ENCODE measurements around the gene RIPK3. TPM values are rescaled to one million over a fixed set of nuclear protein-coding genes. Genes with fewer than 3 reads are reported as not detected.

Gene RIPK3
- total and polyA plus RNA-seq, 2 donors from 2014 or later, result 5.1 to 19.5 TPM

DNA sequence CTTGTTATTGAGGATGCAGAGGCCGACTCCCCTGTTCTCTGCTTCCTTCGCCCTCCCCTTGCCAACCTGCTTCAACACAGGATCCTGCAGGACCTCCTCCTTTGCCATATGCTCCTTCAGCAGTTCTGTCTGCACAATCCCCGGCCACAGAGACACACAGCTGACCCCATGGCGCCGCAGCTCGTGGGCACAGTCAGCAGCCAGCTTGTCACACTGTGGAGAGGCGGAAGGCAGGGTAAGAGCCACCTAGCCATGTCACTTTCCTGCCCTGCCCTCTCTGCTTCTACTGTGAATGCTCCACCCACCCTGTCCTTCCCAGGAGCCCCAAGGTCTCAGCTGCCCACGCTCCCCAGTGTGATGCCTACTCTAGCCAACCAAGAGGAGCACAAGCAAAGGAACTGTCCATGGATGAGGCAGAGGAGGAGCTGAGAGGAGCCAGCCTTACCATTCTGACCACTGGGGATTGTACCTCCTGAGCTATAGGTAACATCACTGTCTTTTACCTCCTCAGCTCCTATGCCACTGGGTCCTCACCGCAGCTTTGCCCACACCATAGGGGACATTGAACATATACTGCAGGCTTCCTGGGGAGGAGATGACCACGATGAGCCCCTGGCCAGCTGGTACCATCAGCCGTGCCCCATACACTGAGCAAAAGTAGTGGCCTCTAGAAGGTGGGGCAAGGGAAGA, 47.5 kb downstream of the RIPK3 start:
- Histone ChIP-seq H3K36me3 (ENCODE audit: control insufficient read depth in 2 of 3, insufficient read depth in 3 of 3, low read length in 3 of 3) (peaks cover 6 to 36% (median 29%) of the 10 kb centered on the region in 3 donors), H3K27me3 (ENCODE audit: control insufficient read depth, insufficient read depth, low read length) (no peaks in the 10 kb centered on the region), H3K9me3 (ENCODE audit: control insufficient read depth in 2 of 3, insufficient read depth in 1 of 3, low read length in 3 of 3) (no peaks in the 10 kb centered on the region), H3K27ac (ENCODE audit: low read depth in 2 of 2, low read length in 2 of 2) (no peak overlapping the region), H3K4me3 (ENCODE audit: low read length in 3 of 3) (no peak overlapping the region), H3K9ac (ENCODE audit: low read length in 3 of 3) (no peak overlapping the region), H3K4me1 (ENCODE audit: control insufficient read depth in 2 of 3, insufficient read depth in 2 of 3, low read depth in 1 of 3, low read length in 3 of 3) (peaks cover 0 to 4% (median 0%) of the 10 kb centered on the region in 3 donors)
- intact Hi-C loops (cut with DNase I), result no loop called here
- TF ChIP-seq CTCF (IDR thresholded peaks at IDR 0.05; ENCODE audit: borderline replicate concordance, extremely low read depth, insufficient read depth), result no peak
- no peak for DNase-seq
- no peak for FAIRE-seq

DNA sequence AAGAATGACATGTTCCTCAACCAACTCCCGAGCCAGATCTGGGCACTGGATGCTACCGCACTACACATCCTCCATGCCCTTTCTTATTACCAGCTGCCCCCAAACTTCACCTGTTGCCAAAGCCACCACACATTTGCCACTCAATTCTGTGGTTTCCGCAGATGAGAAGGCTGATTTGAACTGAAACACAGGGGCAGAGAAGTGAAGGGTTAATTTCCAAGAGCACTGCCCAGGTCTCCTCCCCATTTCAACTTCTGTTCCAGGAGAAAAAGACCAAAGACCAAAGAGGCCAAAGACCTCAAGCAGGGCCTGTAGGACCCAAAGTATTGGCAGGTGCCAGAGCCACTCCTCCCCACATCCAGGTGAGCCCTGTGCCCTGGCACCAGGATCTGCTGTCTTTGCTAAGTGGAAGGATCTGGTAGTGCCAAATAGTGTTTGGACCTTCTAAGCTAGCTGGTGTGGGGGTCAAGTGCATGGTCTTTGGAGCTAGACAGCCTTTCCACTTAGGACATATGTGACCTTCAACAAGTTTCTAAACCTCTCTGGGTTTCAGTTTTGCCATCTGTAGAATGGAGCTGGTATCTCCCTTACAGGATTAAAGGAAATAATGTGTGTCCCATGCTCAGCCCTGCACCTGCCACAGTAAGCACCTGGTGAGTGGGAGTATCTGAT, 48.2 kb downstream of the RIPK3 start:
- peaks cover 0 to under 1% (median 0%) of the 10 kb centered on the region in 3 donors for H3K4me1 ChIP-seq (ENCODE audit: control insufficient read depth in 2 of 3, insufficient read depth in 2 of 3, low read depth in 1 of 3, low read length in 3 of 3)
- no peaks in the 10 kb centered on the region for H3K27me3 ChIP-seq (ENCODE audit: control insufficient read depth, insufficient read depth, low read length)
- H3K27ac ChIP-seq (ENCODE audit: low read depth in 2 of 2, low read length in 2 of 2), result no peak overlapping the region
- H3K9me3 ChIP-seq (ENCODE audit: control insufficient read depth in 2 of 3, insufficient read depth in 1 of 3, low read length in 3 of 3), result no peaks in the 10 kb centered on the region
- peaks cover 6 to 36% (median 27%) of the 10 kb centered on the region in 3 donors for H3K36me3 ChIP-seq (ENCODE audit: control insufficient read depth in 2 of 3, insufficient read depth in 3 of 3, low read length in 3 of 3)
- FAIRE-seq, result no peak
- no peak overlapping the region for H3K4me3 ChIP-seq (ENCODE audit: low read length in 3 of 3)
- DNase-seq, result no peak
- intact Hi-C loops (cut with DNase I), result no loop called here
- no peak for TF ChIP-seq CTCF (IDR thresholded peaks at IDR 0.05; ENCODE audit: borderline replicate concordance, extremely low read depth, insufficient read depth)
- no peak overlapping the region for H3K9ac ChIP-seq (ENCODE audit: low read length in 3 of 3)

GRCh38 chr14:24290746-24291145, 49.0 kb downstream of the RIPK3 start:
- intact Hi-C loops (cut with DNase I), result no loop called here
- no peak for DNase-seq
- H3K27ac ChIP-seq (ENCODE audit: low read depth in 2 of 2, low read length in 2 of 2), result no peak overlapping the region
- H3K9ac ChIP-seq (ENCODE audit: low read length in 3 of 3), result no peak overlapping the region
- H3K27me3 ChIP-seq (ENCODE audit: control insufficient read depth, insufficient read depth, low read length), result no peaks in the 10 kb centered on the region
- H3K4me3 ChIP-seq (ENCODE audit: low read length in 3 of 3), result no peak overlapping the region
- H3K36me3 ChIP-seq (ENCODE audit: control insufficient read depth in 2 of 3, insufficient read depth in 3 of 3, low read length in 3 of 3), result peaks cover 1 to 28% (median 18%) of the 10 kb centered on the region in 3 donors
- H3K4me1 ChIP-seq (ENCODE audit: control insufficient read depth in 2 of 3, insufficient read depth in 2 of 3, low read depth in 1 of 3, low read length in 3 of 3), result no peaks in the 10 kb centered on the region
- no peaks in the 10 kb centered on the region for H3K9me3 ChIP-seq (ENCODE audit: control insufficient read depth in 2 of 3, insufficient read depth in 1 of 3, low read length in 3 of 3)
- TF ChIP-seq CTCF (IDR thresholded peaks at IDR 0.05; ENCODE audit: borderline replicate concordance, extremely low read depth, insufficient read depth), result no peak
- FAIRE-seq, result no peak

All from kidney (tissue), 14 donors.